Stimulated activated CD8-positive, alpha-beta memory T cell treated with anti-CD3 and anti-CD28 coated beads, Interleukin-12 subunit alpha, Interleukin-12 subunit beta, amount 100 ng/mL, for 24 hours (primary cell): ENCODE results near the gene BTBD9.
"Not testable (repeated sequence)": the region's sequence is repeated elsewhere in the genome, so short reads cannot be mapped to it uniquely, and the experiment has no call there.

Experiments
- DNase-seq: peaks from one replicate; pipeline ENCODE4 v3.0.0-alpha.2; 2020; ENCODE audit errors: extremely low read depth

Gene BTBD9

DNA sequence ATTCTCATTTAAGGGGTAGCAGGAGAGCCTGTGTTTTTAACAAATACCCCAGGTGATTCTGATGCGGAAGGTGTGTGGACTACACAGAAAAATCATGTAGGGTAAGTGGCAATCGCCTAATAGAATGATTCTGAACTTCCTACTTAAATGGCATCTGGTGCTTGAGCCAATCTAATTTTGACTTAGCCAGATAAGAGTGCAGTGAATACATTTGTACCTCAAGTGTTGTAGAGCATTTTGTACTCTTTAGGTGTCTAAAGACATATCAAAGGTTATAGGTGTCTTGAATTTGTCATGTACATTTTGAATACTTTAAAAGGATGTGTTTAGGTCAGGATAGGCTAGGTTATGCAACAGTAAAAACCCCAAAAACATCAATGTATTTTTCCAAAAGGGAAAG lies 10.0 kb upstream of the BTBD9 start:
- DNase-seq = no peak

DNA sequence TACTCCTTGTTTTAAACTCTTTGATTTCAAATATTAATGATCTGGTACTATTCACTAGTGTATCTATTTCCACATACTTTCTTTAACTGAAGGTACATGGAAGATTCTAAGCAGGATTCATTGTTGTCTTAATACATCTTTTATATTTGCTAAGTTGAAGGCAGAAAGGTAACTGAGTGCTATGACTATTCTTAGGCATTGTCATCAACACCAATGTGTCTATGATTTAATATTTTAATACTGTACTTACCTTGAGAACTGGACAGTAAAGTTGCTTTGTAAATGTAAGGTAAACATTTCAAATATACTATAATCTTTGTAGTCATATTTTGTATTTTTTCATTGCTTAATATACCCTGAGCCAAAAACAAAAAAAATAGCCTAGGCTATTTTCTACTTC lies 8.9 kb upstream of the BTBD9 start:
- DNase-seq = no peak

DNA sequence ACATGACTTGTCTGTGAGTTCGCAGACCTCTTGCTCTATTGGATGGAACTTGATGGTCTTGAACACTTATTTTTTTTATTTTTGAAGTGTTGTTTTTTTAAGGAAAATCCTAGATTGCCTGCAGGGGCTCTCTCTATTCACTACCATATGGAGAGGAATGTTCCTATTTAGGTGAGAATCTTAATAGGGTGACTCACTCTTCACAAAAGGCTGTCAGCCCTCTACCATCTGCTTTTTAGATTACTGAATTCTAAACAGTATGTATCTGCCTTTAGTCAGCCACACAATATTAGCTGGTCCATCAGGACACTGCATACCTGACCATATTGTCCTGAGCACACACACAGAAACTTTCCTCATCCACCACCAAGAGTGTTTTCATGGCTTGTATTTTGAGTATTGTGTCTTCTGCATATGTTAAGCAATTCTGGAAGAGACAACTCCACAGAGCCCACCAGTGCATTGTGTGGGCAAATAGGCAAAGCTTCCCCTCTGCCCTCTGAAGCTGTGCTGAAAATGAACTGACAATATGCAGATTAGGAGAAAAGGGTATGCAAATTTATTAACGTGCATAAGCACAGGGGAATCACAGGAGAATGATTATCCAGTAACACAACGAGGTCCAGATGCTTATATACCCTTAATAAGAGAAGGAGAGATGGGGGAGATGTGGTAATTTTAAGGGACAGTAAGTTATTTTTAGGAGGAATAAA lies 6.6 kb upstream of the BTBD9 start:
- no peak for DNase-seq

GRCh38 chr6:38644951-38645350 lies 5.2 kb upstream of the BTBD9 start:
- no peak for DNase-seq

DNA sequence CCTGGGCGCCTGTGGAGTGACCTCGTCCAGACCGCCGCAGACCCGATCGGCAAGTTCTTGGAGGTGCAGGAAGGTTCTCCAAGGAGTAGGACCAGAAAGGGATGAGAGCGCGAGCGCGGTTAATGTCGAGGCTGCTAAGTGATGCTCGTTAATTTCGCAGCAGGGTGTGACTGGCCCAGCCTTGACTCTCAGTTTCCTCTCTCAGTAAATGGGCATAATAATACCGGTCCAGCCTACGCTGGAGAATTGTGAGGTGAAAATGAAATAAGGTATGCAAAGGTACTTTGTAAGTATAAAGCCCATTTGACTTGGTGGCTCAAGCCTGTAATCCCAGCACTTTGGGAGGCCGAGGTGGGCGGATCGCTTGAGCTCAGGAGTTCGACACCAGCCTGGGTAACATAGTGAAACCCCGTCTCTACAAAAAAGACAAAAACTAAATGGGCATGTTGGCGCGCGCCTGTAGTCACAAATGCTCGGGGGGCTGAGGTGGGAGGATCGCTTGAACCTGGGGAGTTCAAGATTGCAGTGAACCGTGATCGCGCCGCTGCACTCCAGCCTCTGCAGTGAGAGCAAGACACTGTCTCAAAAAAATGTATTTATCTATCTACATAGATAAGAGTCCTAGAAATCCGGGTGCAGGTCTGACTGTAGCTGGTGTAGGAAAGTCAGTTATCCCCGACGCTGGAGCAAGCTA lies 634 bp upstream of the BTBD9 start:
- DNase-seq = no peak

DNA sequence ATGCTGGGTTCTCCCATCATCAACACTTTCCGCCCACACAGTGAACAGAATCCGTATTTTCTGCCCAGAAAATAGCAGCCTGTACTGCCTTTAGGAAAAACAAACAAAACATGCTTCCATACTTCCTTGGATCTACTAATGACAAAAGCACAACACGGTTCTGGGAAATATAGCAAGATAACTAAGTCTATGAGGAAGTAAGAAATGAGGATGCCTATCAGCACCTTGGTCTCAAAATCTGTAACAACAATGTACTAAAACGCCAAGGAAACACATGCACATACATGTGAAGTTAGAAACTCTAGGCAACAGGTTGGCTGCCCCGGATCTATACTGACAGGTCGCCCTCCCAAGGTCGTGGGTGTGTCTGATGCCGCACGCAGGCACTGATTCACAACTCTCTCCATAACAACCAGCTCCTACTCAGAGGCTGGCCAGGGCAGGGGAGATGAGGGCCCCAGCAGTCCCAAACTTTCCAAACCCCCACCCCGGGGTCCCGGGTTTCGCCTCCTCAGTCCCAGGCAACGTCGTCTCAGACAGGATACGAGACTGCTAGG lies 710 bp downstream of the BTBD9 start:
- peak; percentile 45 for DNase-seq

DNA sequence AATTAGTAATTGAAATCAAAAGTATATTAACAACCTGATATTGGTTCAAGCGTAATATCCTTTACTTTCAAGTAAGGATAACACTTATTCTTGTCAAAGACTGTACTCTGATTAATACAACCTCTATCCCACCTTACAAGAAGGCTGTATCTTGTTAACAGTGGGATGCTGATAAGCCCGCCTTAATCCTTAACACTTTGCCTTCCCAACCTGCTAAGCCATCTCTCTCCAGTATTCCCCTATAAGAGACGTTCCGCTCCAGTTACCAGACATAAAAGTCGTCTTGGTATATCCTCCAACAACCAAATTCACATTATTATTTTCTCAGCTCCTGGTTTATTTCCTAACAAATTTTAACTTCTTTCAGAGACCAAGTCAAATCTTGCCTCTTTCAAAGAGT lies 2.0 kb downstream of the BTBD9 start:
- no peak for DNase-seq

GRCh38 chr6:38636027-38636426 lies 3.7 kb downstream of the BTBD9 start:
- no peak for DNase-seq

GRCh38 chr6:38634518-38634917 lies 5.2 kb downstream of the BTBD9 start:
- no peak for DNase-seq

DNA sequence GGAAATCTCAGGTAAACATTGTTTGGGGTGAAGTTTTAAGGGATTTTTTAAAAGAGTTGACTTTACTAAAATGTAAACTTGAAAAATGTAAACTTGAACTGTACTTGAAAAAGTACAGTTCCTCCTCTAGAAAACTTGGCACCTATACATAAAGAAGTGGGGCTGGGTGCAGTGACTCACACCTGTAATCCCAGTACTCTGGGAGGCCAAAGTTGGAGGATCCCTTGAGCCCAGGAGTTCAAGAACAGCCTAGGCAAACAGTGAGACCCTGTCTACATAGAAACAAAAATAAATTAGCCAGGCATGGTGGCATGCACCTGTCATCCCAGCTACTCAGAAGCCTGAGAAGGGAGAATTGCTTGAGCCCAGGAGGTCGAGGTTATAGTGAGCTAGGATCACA lies 7.2 kb downstream of the BTBD9 start:
- no peak for DNase-seq

GRCh38 chr6:38631186-38631783 lies 8.4 kb downstream of the BTBD9 start:
- DNase-seq = no peak

DNA sequence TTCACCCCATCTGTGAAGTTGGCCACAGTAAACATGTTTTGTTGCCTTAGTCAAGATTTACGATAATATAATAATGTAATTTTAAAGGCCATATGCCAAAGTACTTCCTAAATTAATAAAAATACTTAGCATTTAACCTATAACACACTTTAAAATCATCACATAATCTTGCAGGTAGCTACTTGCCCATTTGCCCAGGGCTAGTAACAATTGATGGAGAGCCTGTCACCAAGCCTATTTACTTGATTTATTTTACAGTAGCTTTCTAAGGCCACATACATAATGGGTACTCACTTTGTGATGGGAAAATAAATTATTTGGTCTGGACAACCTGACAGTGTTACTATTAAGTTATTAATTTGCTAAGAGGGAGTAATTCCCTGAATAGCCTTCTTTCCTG lies 14.5 kb downstream of the BTBD9 start:
- DNase-seq = no peak

DNA sequence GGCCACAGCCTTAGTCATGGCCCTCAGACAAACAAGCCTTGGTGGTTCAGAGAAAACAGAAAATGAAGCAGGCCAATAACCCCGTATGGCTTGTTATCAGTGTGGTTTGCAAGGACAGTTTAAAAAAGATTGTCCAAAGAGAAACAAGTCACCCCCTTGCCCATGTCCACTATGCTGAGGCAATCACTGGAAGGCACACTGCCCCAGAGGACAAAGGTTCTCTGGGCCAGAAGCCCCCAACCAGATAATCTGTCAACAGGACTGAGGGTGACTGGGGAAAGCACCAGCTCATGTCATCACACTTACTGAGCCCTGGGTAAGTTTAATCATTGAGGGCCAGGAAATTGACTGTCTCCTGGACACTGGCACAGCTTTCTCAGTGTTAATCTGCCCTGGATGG lies 20.4 kb downstream of the BTBD9 start:
- DNase-seq = not testable (repeated sequence)

- DNase-seq = not testable (repeated sequence)
Measured at GRCh38 chr6:38618301-38618700, 21.4 kb downstream of the BTBD9 start.

DNA sequence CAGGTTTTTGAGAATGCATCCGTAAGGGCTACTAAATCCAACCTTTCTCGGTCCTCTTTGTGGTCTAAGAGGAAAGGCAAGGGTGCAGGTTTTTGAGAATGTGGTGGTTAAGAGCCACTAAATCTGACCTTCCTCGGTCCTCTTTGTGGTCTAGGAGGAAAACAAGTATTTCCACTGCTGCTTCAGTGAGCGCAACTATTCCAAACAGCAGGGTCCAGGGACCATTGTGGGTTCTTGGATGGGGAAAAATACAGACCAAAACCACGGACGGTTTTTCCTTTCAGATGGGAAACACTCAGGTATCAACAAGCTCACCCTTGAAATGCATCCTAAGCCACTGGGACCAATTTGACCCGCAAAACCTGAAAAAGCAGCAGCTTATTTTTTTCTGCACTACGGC lies 21.9 kb downstream of the BTBD9 start:
- DNase-seq = no peak

- no peak for DNase-seq
Measured at GRCh38 chr6:38612143-38612965, 27.4 kb downstream of the BTBD9 start.

DNA sequence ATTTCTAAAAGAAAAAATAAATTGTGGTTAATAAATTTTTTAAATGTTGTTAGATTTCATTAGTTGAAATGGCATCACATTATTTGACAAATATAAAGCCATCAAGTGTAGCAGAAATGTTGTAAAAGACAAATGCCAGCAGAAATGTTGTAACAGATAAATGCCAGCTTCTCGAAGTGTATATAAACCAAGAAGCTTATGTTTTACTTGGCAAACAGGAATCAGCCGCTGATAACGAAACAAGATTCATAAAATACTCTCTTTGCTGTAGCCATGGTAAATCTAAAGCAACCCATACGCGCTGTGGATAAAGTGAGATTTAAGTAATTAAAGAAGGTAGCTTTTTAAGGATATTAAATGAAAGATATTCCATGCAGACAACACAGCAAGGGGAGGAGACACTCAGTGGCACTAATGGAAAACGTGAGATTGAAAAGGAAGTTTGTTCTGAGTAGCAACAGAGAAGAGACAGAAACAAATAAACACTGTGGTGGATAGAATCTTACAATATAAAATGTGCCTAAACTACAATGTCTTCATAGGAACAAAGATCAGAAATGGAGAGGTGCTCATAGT lies 29.6 kb downstream of the BTBD9 start:
- no peak for DNase-seq

GRCh38 chr6:38604700-38605099 lies 35.0 kb downstream of the BTBD9 start:
- DNase-seq = no peak

- DNase-seq = no peak
Measured at GRCh38 chr6:38603966-38604365, 35.8 kb downstream of the BTBD9 start.

DNA sequence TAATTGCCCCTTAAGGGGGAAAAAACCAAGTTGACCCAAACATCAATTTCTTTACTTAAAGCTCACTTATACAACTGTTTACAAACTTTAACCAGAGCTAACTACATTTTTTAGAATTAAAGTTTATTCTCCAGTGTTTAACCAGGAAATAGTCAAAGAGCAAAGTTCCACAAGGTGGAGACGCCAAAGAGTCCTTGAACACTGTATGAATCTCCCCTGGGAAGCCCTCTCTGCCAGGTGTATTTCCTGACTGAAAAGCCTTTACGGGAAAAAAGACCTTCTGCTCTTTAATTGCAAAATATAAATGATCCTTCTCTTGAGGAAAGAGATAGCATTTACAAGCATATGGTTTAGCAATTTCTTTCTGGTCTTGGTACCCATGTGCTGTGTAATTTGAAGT lies 36.2 kb downstream of the BTBD9 start:
- no peak for DNase-seq

DNA sequence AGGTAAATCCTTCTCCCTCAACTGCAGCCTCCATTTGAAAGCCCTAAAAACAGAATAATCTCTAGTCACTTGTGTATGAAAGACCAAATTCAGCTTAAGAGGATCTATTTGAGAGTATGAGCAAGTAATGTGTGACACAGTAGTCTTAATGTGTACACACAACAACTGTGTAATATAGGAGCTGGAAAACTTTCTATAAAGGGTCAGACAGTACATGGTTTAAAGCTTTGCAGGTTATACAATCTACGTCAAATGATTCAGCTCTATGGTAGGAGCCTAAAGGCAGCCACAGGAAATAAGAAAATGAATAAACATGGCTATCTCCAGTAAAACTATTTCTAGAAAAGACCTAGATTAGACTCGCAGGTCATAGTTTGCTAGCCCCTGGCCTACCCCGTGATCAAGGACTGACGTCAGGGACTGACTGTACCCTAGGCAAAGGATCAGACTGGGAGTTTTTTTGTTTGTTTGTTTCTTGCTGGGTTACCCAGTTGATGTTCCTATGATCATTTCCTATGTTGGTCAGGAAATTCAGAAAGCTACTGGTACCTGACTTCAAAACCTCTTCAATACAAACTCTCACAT lies 39.7 kb downstream of the BTBD9 start:
- no peak for DNase-seq
